Memory B cell (primary cell): Measurements from ENCODE around the gene ZNF329.
"Not testable (repeated sequence)": the region's sequence is repeated elsewhere in the genome, so short reads cannot be mapped to it uniquely, and the experiment has no call there.

Experiments
- ATAC-seq: fragments of 150-1000 bp; cut with Tn5 transposase; 2 replicates; pipeline ENCODE4 v1.10.0; 2021; ENCODE audit warnings: low read depth, mild to moderate bottlenecking, moderate library complexity
- DNase-seq, 2 donors: peaks; one replicate each; pipeline ENCODE4 v3.0.0; 2022; ENCODE audit warnings: low spot score in 2 of 2
- H3K27ac Mint-ChIP-seq: one replicate; pipeline ENCODE4 v1.8.0; 2022; ENCODE audit warnings: mild to moderate bottlenecking, moderate library complexity, mixed read lengths
- H3K27me3 Mint-ChIP-seq: one replicate; pipeline ENCODE4 v1.8.0; 2022; ENCODE audit warnings: mixed read lengths
- H3K36me3 Mint-ChIP-seq: one replicate; pipeline ENCODE4 v1.8.0; 2022; ENCODE audit warnings: mild to moderate bottlenecking, mixed read lengths
- H3K4me1 Mint-ChIP-seq: one replicate; pipeline ENCODE4 v1.8.0; 2022; ENCODE audit warnings: mixed read lengths
- H3K4me3 Mint-ChIP-seq: one replicate; pipeline ENCODE4 v1.8.0; 2022; ENCODE audit warnings: mild to moderate bottlenecking, moderate library complexity, mixed read lengths
- H3K9me3 Mint-ChIP-seq: one replicate; pipeline ENCODE4 v1.8.0; 2022; ENCODE audit warnings: mixed read lengths

The ZNF329 gene

DNA sequence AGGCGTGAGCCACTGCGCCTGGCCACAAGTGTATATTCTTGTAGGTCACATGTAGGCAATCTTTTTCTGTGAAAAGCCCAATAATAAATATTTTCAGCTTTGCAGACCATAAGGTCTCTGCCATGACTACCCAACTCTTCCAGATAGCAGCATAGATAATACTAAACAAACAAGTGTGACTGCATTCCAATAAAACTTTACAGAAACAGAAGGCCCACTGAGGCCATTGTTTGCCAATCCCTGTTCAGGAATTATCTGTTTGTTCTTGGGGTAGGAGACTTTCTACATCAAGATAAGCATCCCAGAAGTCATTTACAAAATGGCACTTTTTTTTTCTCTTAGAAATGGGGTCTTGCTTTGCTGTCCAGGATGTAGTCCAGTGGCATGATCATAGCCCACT is 2.8 kb upstream of the ZNF329 start:
- Mint-ChIP-seq H3K4me3 (no peak overlapping the region), H3K4me1 (peaks cover 12% of the 10 kb centered on the region), H3K27me3 (no peaks in the 10 kb centered on the region), H3K36me3 (peaks cover 4% of the 10 kb centered on the region), H3K27ac (no peak overlapping the region), H3K9me3 (no peaks in the 10 kb centered on the region)
- ATAC-seq (no peak), DNase-seq (no peak)

DNA sequence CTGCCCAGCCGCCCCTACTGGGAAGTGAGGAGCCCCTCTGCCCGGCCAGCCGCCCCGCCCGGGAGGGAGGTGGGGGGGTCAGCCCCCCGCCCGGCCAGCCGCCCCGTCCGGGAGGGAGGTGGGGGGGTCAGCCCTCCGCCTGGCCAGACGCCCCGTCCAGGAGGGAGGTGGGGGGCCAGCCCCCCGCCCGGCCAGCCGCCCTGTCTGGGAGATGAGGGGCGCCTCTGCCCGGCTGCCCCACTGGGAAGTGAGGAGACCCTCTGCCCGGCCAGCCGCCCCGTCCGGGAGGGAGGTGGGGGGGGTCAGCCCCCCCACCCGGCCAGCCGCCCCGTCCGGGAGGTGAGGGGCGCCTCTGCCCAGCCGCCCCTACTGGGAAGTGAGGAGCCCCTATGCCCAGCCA is 3.1 kb downstream of the ZNF329 start:
- H3K36me3 Mint-ChIP-seq: peaks cover 17% of the 10 kb centered on the region

GRCh38 chr19:58145849-58146248 is 4.7 kb downstream of the ZNF329 start:
- DNase-seq (no peak), ATAC-seq (no peak)
- Mint-ChIP-seq H3K4me1 (peaks cover 7% of the 10 kb centered on the region), H3K36me3 (peaks cover 21% of the 10 kb centered on the region), H3K9me3 (peaks cover 8% of the 10 kb centered on the region), H3K27ac (no peak overlapping the region), H3K27me3 (no peaks in the 10 kb centered on the region), H3K4me3 (no peak overlapping the region)

More for the DNA sequence above, 3.1 kb downstream of the ZNF329 start:
- not testable (repeated sequence) for ATAC-seq, H3K27ac Mint-ChIP-seq, H3K4me3 Mint-ChIP-seq, H3K27me3 Mint-ChIP-seq, H3K9me3 Mint-ChIP-seq, H3K4me1 Mint-ChIP-seq, DNase-seq

DNA sequence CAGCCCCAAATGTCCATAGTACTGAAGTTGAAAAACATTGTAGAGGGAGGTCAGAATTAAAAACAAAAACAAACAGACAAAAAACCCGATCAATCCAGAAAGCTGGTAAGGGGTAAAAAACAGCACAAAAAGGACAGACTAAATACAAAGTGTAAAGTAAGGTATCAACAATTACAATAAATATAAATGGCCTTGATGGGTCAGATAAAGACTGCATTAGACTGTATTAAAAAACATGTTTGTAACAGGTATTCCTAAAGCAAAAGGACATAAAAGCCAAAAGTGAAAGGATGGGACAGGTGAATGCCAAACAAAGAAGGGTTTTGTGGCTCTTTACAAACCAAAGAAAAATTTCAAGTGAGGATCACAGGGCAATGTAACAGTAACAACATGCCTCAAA is 16.3 kb downstream of the ZNF329 start:
- H3K4me3 Mint-ChIP-seq: no peak overlapping the region
- H3K9me3 Mint-ChIP-seq: peaks cover 21% of the 10 kb centered on the region
- DNase-seq (no peak), ATAC-seq (no peak)
- H3K27me3 Mint-ChIP-seq: no peaks in the 10 kb centered on the region
- H3K27ac Mint-ChIP-seq: no peak overlapping the region
- no peaks in the 10 kb centered on the region for H3K4me1 Mint-ChIP-seq
- peaks cover 72% of the 10 kb centered on the region for H3K36me3 Mint-ChIP-seq

GRCh38 chr19:58129284-58129683 is 21.3 kb downstream of the ZNF329 start:
- H3K27me3 Mint-ChIP-seq: no peaks in the 10 kb centered on the region
- no peak for ATAC-seq
- peaks cover 55% of the 10 kb centered on the region for H3K36me3 Mint-ChIP-seq
- H3K27ac Mint-ChIP-seq: no peak overlapping the region
- peaks cover 24% of the 10 kb centered on the region for H3K9me3 Mint-ChIP-seq
- H3K4me3 Mint-ChIP-seq: no peak overlapping the region
- H3K4me1 Mint-ChIP-seq: no peaks in the 10 kb centered on the region
- no peak for DNase-seq

DNA sequence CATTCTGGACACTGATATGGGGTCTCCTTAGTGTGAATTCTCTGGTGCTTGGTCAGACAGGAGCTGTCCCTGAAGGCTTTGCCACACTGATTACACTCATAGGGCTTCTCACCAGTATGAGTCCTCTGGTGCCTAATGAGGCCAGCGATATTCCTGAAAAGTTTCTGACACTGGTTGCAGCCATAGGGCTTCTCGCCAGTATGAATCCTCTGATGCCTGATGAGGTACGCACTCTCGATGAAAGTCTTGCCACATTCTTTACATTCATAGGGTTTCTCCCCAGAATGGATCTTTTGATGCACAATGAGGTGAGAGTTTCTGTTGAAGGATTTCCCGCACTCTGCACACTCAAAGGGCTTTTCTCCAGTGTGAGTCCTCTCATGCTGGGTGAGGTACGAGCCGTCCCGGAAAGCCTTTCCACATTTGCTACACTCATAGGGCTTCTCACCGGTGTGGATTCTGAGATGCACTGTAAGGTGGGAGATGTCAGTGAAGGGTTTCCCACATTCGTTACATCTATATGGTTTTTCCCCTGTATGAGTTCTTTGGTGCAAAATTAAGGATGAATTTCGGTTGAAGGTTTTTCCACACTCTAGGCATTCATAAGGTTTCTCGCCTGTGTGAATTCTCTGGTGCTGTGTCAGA is 22.4 kb downstream of the ZNF329 start:
- no peak for ATAC-seq
- Mint-ChIP-seq H3K27me3 (no peaks in the 10 kb centered on the region), H3K27ac (no peak overlapping the region), H3K9me3 (peaks cover 22% of the 10 kb centered on the region), H3K36me3 (peaks cover 43% of the 10 kb centered on the region), H3K4me1 (no peaks in the 10 kb centered on the region), H3K4me3 (no peak overlapping the region)
- no peak for DNase-seq

- DNase-seq: no peak
- no peak for ATAC-seq
- no peak overlapping the region for H3K27ac Mint-ChIP-seq
- H3K27me3 Mint-ChIP-seq: no peaks in the 10 kb centered on the region
- no peaks in the 10 kb centered on the region for H3K4me1 Mint-ChIP-seq
- peaks cover 23% of the 10 kb centered on the region for H3K36me3 Mint-ChIP-seq
- H3K9me3 Mint-ChIP-seq: peaks cover 33% of the 10 kb centered on the region
- no peak overlapping the region for H3K4me3 Mint-ChIP-seq
Measured at GRCh38 chr19:58123354-58123753, 27.2 kb downstream of the ZNF329 start.

DNA sequence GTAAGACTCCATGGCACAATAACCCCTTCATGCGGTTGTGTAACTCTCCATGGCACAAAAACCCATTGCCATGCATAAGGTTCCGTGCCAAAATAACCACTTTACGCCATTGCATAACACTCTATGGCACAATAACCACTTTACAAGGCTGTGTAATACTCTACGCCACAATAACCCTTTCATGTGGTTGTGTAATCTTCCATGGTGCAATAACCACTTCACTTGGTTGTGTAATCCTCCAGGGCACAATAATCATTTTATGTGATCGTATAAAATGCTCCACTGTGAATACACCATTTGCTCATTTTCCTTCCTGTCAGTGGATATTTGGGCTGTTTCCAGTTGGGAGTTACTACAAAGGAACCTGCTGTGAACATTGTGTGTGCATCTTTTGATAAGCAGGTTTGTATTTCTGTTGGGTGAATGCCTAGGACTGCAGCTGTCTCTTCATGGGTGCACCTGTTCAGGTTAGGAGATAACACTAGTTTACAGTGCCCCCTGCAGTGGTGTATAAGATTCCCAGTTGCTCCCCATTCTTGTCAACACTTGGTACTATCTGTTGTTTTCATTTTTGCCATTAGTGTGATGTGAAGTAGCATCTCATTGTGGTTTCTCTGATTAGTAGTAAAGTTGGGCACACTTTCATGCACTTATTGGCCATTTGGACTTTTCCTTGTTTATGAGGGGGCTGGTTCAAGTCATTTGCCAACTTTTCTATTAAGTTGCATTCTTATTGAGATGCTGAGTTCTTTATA is 31.4 kb downstream of the ZNF329 start:
- no peak overlapping the region for H3K4me3 Mint-ChIP-seq
- ATAC-seq: no peak
- peaks cover 26% of the 10 kb centered on the region for H3K36me3 Mint-ChIP-seq
- peaks cover 6% of the 10 kb centered on the region for H3K27me3 Mint-ChIP-seq
- H3K4me1 Mint-ChIP-seq: no peaks in the 10 kb centered on the region
- H3K9me3 Mint-ChIP-seq: peaks cover 33% of the 10 kb centered on the region
- DNase-seq: no peak
- H3K27ac Mint-ChIP-seq: no peak overlapping the region

- H3K4me3 Mint-ChIP-seq: no peak overlapping the region
- no peaks in the 10 kb centered on the region for H3K4me1 Mint-ChIP-seq
- H3K27me3 Mint-ChIP-seq: peaks cover 6% of the 10 kb centered on the region
- peaks cover 31% of the 10 kb centered on the region for H3K9me3 Mint-ChIP-seq
- ATAC-seq: no peak
- peak overlapping the region; percentile 63 for H3K27ac Mint-ChIP-seq
- no peak for DNase-seq
- H3K36me3 Mint-ChIP-seq: peaks cover 26% of the 10 kb centered on the region
Measured at GRCh38 chr19:58117841-58118575, 32.6 kb downstream of the ZNF329 start.

DNA sequence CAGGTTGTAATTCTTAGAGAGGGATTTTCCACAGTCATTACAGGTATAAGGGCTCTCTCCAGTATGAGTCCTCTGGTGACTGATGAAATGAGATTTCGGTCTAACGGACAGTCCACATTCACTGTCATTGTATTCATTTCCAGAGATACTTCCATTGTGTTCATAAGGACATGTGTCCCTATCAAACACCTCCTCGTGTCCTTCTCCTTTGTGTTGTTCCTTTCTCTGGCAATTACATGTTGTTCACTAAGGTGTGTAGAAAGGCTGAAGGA is 42.1 kb downstream of the ZNF329 start:
- H3K4me1 Mint-ChIP-seq: no peaks in the 10 kb centered on the region
- H3K27me3 Mint-ChIP-seq: peaks cover 3% of the 10 kb centered on the region
- H3K36me3 Mint-ChIP-seq: peaks cover 10% of the 10 kb centered on the region
- peaks cover 14% of the 10 kb centered on the region for H3K9me3 Mint-ChIP-seq
- DNase-seq (no peak), ATAC-seq (no peak)
- no peak overlapping the region for H3K27ac Mint-ChIP-seq
- H3K4me3 Mint-ChIP-seq: no peak overlapping the region

DNA sequence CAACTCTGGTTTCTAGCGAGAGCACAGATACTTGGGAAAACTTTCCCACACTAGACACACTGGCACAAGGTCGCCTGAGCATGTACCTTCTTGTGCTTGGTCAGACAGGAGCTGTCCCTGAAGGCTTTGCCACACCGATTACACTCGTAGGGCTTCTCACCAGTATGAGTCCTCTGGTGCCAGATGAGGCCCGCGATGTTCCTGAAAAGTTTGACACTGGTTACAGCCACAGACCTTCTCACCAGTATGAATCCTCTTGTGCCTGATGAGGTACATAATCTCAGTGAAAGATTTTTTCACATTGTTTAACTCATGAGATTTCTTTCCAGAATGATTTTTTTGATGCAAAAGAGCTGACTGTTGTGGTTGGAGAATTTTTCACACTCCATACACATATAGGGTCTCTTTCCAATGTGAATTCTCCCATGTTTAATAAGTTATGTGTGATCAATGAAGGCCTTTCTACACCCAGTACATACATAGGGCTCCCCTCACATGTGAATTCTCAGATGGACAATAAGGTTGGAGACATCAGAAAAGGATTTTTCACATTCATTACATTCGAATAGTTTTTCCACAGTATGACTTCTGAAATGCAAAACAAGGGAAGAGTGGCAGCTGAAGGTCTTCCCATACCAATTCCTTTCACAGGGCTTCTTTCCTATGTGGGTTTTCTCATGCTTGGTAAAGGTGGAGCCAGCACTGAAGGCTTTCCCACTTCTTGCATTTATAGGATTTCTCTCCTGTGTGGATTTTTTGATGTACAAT is 42.6 kb downstream of the ZNF329 start:
- peaks cover 10% of the 10 kb centered on the region for H3K36me3 Mint-ChIP-seq
- DNase-seq (no peak), ATAC-seq (no peak)
- H3K27me3 Mint-ChIP-seq: peaks cover 3% of the 10 kb centered on the region
- no peak overlapping the region for H3K27ac Mint-ChIP-seq
- H3K9me3 Mint-ChIP-seq: peaks cover 17% of the 10 kb centered on the region
- H3K4me1 Mint-ChIP-seq: no peaks in the 10 kb centered on the region
- H3K4me3 Mint-ChIP-seq: no peak overlapping the region

DNA sequence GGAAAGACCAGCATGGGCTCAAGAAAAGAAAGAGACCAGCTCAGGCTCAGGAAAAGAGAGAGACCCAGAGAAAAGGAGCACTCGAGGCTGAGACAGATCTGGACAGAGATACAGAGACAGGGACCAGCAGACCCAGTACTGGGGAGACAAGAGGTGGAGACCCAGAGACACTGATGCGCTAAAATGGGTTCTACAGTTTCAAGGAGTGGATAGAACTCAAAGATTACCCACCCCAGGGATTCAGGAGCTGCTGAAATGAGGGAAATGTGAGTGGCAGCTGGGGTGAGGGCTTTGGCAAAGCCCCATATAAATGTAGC is 51.9 kb downstream of the ZNF329 start:
- H3K9me3 Mint-ChIP-seq: peaks cover 11% of the 10 kb centered on the region
- H3K4me3 Mint-ChIP-seq: peak overlapping the region; percentile 88
- peak overlapping the region; percentile 99 for H3K27ac Mint-ChIP-seq
- ATAC-seq (no peak), DNase-seq (no peak)
- H3K4me1 Mint-ChIP-seq: peaks cover 12% of the 10 kb centered on the region
- H3K27me3 Mint-ChIP-seq: no peaks in the 10 kb centered on the region
- H3K36me3 Mint-ChIP-seq: peaks cover 13% of the 10 kb centered on the region

DNA sequence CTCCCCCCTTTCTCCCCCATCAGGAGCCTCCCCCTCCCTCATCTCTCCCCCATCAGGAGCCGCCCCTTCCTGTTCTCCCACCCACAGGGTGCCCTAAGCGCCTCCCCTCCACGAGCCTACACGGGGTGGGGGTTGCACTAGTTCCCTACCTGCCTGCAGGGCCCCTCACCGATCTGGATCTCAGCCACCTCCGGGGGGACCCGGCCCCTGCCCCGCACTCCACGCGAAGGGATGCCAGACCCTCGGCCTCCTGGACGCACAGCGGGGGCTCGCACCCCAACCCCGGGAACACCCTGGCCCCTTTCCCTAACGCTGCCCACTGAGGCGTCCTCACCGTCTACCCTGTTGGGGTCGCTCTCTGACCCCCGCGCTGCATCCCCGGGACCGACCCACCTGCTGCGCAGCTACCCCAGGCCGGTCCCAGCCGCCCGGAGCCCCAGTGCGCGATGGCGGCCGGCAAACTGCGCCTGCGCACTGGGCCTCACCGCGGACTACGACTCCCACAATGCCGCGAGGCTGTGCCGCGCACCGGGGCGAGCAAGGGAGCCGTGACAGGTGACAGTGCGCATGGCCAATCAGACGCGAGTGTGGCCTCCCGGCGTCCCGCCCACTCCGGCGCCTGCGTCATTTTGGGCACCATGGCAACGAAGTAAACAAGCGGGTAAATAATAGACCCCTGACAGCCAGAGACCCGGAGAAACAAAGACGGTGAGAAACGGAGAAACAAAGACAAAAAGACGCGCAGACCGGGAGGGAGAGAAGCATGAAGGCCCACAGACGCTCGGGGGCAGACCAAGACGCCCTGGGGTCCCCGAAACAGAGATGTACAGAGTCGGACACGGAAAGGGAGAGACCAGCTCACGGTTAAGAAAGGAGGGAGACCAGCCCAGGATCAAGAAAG is 52.6 kb downstream of the ZNF329 start, which contains the start of gene ZSCAN18:
ZSCAN18 (minus strand) TSS at position 451 of the 901 bp plus-strand sequence. CDS start 7,964 bp downstream, outside the sequence.
- Mint-ChIP-seq H3K9me3 (peaks cover 10% of the 10 kb centered on the region), H3K27ac (peak within 1 kb of the TSS; percentile 99), H3K4me3 (peak within 1 kb of the TSS; percentile 88), H3K27me3 (no peaks in the 10 kb centered on the region), H3K4me1 (peaks cover 12% of the 10 kb centered on the region), H3K36me3 (peaks cover 16% of the 10 kb centered on the region)
- ATAC-seq (peak; percentile 91), DNase-seq (peak; percentile 97 to 99)
